OCI-LY3 (cell line): ENCODE data around the gene CNDP2.

Source experiments
- H2AFZ ChIP-seq: fragments of 200-600, 300-600 bp; shearing (Covaris generic); 2 replicates; pipeline ENCODE4 v1.6.0; 2014; ENCODE audit warnings: antibody characterized with exemption, low read depth, low read length
- H3K27ac ChIP-seq: fragments of 200-600, 300-600 bp; sonication (generic); 2 replicates; pipeline ENCODE4 v1.5.1; 2014; ENCODE audit warnings: mild to moderate bottlenecking, low read length, moderate library complexity, mixed read lengths
- H3K27me3 ChIP-seq: fragments of 200-600, 300-600 bp; sonication (generic); 2 replicates; pipeline ENCODE4 v1.6.1; 2014; ENCODE audit warnings: low read depth, low read length, mixed read lengths
- H3K36me3 ChIP-seq: fragments of 200-600, 300-600 bp; sonication (generic); replicated peaks from 2 replicates; pipeline ENCODE3; 2014; ENCODE audit warnings: low read depth, low read length, mixed read lengths
- H3K4me1 ChIP-seq: fragments of 300-600, 200-600 bp; sonication (generic); 2 replicates; pipeline ENCODE4 v1.6.1; 2014; ENCODE audit warnings: low read length, mixed read lengths
- H3K4me2 ChIP-seq: fragments of 200-600, 300-600 bp; sonication (generic); 2 replicates; pipeline ENCODE4 v1.6.1; 2014; ENCODE audit warnings: low read length, mixed read lengths
- H3K4me3 ChIP-seq: fragments of 300-600, 200-600 bp; sonication (generic); 2 replicates; pipeline ENCODE4 v1.5.1; 2014; ENCODE audit warnings: antibody characterized with exemption, mild to moderate bottlenecking, low read length, moderate library complexity
- H3K79me2 ChIP-seq: fragments of 300-600, 200-600 bp; shearing (Covaris generic); 2 replicates; pipeline ENCODE4 v1.6.1; 2014; ENCODE audit warnings: mild to moderate bottlenecking, low read length, mixed read lengths
- H3K9ac ChIP-seq: fragments of 300-600, 200-600 bp; shearing (Covaris generic); 2 replicates; pipeline ENCODE4 v1.6.0; 2014; ENCODE audit warnings: mild to moderate bottlenecking, low read length, moderate library complexity
- H3K9me3 ChIP-seq: fragments of 200-600, 300-600 bp; shearing (Covaris generic); 2 replicates; pipeline ENCODE4 v1.6.1; 2014; ENCODE audit warnings: low read length, mixed read lengths; ENCODE audit not compliant: insufficient read depth
- H4K20me1 ChIP-seq: fragments of 200-600, 300-600 bp; sonication (generic); 2 replicates; pipeline ENCODE4 v1.6.1; 2016; ENCODE audit warnings: low read length, mixed read lengths; ENCODE audit not compliant: insufficient read depth
- EZH2phosphoT487 ChIP-seq: fragments of 200-600 bp; shearing (Covaris generic); IDR thresholded peaks from 2 replicates; pipeline ENCODE4 v1.6.1; 2018; ENCODE audit warnings: antibody characterized with exemption, mixed run types, low read depth
- TF ChIP-seq, protein P1 (sequence below): fragments of 200-600, 300-600 bp; sonication (generic); IDR thresholded peaks from 2 replicates; pipeline ENCODE4 v1.5.1; 2014; ENCODE audit warnings: antibody characterized with exemption, low read length, low read depth

Gene CNDP2

DNA sequence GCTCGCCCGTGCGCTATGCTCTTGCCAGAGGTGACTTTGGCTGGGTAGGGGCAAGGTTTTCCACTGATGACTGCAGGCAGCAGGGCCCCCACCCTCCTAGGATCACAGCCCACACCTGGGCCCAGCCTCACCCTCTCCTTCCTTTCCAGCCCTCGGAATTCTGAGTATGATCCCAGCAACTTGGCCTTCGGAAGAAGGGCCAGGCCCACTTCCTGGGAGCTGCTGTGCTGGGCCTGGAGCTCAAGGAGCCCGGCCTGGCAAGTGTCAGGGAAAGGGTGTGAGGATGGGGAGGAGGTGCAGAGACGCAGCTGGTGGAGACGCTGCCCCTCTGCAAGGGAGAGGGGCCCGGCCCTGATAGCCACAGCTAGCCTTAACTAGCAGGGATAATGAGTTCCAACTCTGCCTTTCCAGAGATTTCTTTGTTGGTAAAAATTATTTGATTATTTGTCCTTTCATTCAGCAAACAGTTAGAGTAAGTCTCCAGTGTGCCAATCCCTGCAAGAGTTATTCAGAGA, 36.4 kb downstream of the CNDP2 start:
- Histone ChIP-seq H2AFZ (no peak overlapping the region), H3K4me3 (no peak overlapping the region), H3K79me2 (no peaks in the 10 kb centered on the region), H3K9me3 (no peaks in the 10 kb centered on the region), H3K27ac (no peak overlapping the region), H3K4me2 (no peak overlapping the region), H3K27me3 (peaks cover 13% of the 10 kb centered on the region; the same call in 1 of the 2 replicates), H3K9ac (no peak overlapping the region), H3K4me1 (no peaks in the 10 kb centered on the region), H4K20me1 (no peaks in the 10 kb centered on the region), H3K36me3 (no peaks in the 10 kb centered on the region)
- TF ChIP-seq, protein P1, sequence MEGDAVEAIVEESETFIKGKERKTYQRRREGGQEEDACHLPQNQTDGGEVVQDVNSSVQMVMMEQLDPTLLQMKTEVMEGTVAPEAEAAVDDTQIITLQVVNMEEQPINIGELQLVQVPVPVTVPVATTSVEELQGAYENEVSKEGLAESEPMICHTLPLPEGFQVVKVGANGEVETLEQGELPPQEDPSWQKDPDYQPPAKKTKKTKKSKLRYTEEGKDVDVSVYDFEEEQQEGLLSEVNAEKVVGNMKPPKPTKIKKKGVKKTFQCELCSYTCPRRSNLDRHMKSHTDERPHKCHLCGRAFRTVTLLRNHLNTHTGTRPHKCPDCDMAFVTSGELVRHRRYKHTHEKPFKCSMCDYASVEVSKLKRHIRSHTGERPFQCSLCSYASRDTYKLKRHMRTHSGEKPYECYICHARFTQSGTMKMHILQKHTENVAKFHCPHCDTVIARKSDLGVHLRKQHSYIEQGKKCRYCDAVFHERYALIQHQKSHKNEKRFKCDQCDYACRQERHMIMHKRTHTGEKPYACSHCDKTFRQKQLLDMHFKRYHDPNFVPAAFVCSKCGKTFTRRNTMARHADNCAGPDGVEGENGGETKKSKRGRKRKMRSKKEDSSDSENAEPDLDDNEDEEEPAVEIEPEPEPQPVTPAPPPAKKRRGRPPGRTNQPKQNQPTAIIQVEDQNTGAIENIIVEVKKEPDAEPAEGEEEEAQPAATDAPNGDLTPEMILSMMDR: no peak

DNA sequence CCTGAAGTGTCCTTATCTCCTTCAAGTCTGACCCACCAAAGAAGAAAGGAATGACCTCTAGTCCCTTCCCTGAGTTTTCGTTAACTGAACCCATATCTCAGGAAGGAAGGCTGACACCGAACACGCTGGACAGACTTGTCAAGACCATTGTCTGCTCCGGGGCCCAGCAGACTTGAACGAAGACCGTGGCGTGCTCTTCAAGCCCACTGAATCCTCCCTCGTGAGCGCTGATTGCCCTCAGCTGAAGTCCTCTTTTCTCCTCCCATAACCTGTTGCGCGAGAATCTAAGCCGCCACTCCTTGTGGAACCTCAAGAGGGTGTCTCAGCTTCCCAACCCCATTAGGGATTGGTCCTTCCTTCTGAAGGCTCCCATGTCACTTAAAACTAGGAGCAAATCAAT, 37.5 kb downstream of the CNDP2 start:
- Histone ChIP-seq H3K4me2 (no peak overlapping the region), H4K20me1 (no peaks in the 10 kb centered on the region), H3K79me2 (no peaks in the 10 kb centered on the region), H3K27ac (no peak overlapping the region), H3K4me3 (no peak overlapping the region), H3K27me3 (peaks cover 13% of the 10 kb centered on the region; the same call in 1 of the 2 replicates), H3K9ac (no peak overlapping the region), H3K9me3 (no peaks in the 10 kb centered on the region), H3K36me3 (no peaks in the 10 kb centered on the region), H3K4me1 (no peaks in the 10 kb centered on the region), H2AFZ (no peak overlapping the region)
- TF ChIP-seq, protein P1: no peak
- TF ChIP-seq EZH2phosphoT487: no peak

DNA sequence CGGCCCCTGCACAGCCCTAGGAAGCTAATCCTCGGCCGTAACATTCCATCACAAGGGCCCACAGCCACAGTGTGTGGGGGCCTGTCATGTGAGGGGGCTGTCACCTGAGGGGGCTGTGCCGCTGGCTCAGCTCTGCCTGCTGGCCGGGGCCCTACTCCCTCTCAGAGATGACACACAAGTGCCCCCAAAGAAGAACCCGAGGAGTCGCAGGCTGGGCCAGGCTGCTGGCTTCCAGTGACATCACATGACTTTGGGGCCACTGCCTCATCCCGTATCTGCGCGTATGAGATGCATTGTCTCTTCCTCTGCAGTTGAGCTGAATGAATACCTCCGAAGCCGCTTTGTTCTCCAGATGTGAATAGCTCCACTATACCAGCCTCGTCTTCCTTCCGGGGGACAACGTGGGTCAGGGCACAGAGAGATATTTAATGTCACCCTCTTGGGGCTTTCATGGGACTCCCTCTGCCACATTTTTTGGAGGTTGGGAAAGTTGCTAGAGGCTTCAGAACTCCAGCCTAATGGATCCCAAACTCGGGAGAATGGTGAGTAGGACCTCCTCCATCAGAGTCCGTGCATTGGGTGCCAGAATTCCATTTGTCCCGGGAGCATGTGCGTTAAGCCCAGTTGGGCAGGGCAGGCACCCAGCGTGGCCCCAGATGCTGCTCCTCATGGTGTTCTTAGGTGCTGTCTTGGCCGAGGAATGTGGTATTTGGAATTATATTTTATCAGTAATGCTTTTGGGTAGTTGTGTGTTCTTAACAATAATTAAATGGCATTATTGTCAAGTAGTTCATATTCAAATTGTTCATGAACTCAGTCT, 38.2 kb downstream of the CNDP2 start, which contains the start of gene CNDP1:
TSS of gene CNDP1 (plus strand) at position 351 of the 820 bp plus-strand sequence. CDS start at position 519, 168 bp downstream.
- H3K4me1 ChIP-seq: no peaks in the 10 kb centered on the region
- no peak within 1 kb of the TSS for H3K9ac ChIP-seq
- TF ChIP-seq EZH2phosphoT487: no peak
- TF ChIP-seq, protein P1: no peak
- no peaks in the 10 kb centered on the region for H3K36me3 ChIP-seq
- H3K79me2 ChIP-seq: no peaks in the 10 kb centered on the region
- no peak within 1 kb of the TSS for H2AFZ ChIP-seq
- no peak within 1 kb of the TSS for H3K4me3 ChIP-seq
- H3K27ac ChIP-seq: no peak within 1 kb of the TSS
- no peaks in the 10 kb centered on the region for H4K20me1 ChIP-seq
- peaks cover 13% of the 10 kb centered on the region; the same call in 1 of the 2 replicates for H3K27me3 ChIP-seq
- H3K9me3 ChIP-seq: no peaks in the 10 kb centered on the region
- no peak within 1 kb of the TSS for H3K4me2 ChIP-seq

DNA sequence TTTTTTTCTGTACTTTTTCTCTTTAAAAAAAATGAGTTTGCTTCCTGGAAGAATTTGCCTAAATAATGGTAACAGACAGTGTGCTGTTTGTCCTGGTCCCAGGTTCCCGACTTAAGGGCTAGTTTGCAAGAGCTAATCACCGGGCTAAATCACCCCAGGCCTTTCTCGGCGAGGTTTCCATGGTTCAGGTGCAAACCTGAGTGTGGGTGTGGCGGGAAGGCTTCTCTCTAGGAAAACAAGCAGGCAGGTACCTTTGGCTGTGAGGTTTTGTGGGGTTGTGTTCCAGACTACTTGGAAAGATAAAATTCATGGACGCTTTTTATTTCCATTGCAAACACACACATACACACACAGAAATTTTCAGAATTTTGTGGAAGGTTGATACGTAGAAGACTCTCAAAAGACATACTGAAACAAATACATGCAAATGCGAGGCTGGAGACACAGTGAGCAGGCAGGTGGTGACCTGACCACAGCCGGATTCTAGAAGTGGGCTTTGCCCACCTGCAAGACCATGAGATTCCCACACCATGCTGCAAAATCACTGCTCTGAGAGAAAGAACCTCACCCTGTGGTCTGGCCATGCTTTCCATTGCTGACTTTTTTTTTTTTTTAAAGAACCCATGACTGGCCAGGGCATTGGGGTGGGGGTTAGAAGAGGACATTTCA, 39.0 kb downstream of the CNDP2 start:
- no peaks in the 10 kb centered on the region for H3K79me2 ChIP-seq
- no peaks in the 10 kb centered on the region for H3K4me1 ChIP-seq
- H3K36me3 ChIP-seq: no peaks in the 10 kb centered on the region
- no peak overlapping the region for H3K4me2 ChIP-seq
- no peak overlapping the region for H3K4me3 ChIP-seq
- H4K20me1 ChIP-seq: no peaks in the 10 kb centered on the region
- H3K9ac ChIP-seq: no peak overlapping the region
- H3K9me3 ChIP-seq: no peaks in the 10 kb centered on the region
- TF ChIP-seq, protein P1: no peak
- TF ChIP-seq EZH2phosphoT487: no peak
- peaks cover 13% of the 10 kb centered on the region; the same call in 1 of the 2 replicates for H3K27me3 ChIP-seq
- no peak overlapping the region for H2AFZ ChIP-seq
- H3K27ac ChIP-seq: no peak overlapping the region
